ENCODE measurements around the gene MGAT5B. TPM values are rescaled to one million over a fixed set of nuclear protein-coding genes. Genes with fewer than 3 reads are reported as not detected.
A peak's percentile ranks its signal among the peaks of the same experiment; 100 is the strongest.

Gene MGAT5B
- total RNA-seq, 2 experiments from 2014 or later, result 0.43 to 0.47 TPM

- no peak overlapping the region for H3K27ac Mint-ChIP-seq
- H3K4me1 Mint-ChIP-seq, result no peaks in the 10 kb centered on the region
- peaks cover 7% of the 10 kb centered on the region for H3K27me3 Mint-ChIP-seq
- POLR2A ChIA-PET, result no interaction called here
- ATAC-seq (ENCODE audit: low read depth) (no peak), DNase-seq (no peak)
- no peak overlapping the region for H3K4me3 Mint-ChIP-seq
- H3K36me3 Mint-ChIP-seq, result no peaks in the 10 kb centered on the region
- H3K9me3 Mint-ChIP-seq, result no peaks in the 10 kb centered on the region
These were observed 55.3 kb downstream of the MGAT5B start for GRCh38 chr17:76923491-76923890.

GRCh38 chr17:76924345-76925342 lies 56.4 kb downstream of the MGAT5B start:
- no peaks in the 10 kb centered on the region for H3K9me3 Mint-ChIP-seq
- peaks cover 4% of the 10 kb centered on the region for H3K27me3 Mint-ChIP-seq
- peak; percentile 34 for ATAC-seq (ENCODE audit: low read depth)
- POLR2A ChIA-PET, result no interaction called here
- no peak for DNase-seq
- H3K36me3 Mint-ChIP-seq, result no peaks in the 10 kb centered on the region
- no peaks in the 10 kb centered on the region for H3K4me1 Mint-ChIP-seq
- H3K27ac Mint-ChIP-seq, result no peak overlapping the region
- H3K4me3 Mint-ChIP-seq, result no peak overlapping the region

GRCh38 chr17:76925441-76925891 lies 57.3 kb downstream of the MGAT5B start:
- Mint-ChIP-seq H3K4me1 (no peaks in the 10 kb centered on the region), H3K27me3 (peaks cover 4% of the 10 kb centered on the region), H3K27ac (no peak overlapping the region), H3K4me3 (no peak overlapping the region), H3K36me3 (no peaks in the 10 kb centered on the region), H3K9me3 (no peaks in the 10 kb centered on the region)
- DNase-seq (no peak), ATAC-seq (ENCODE audit: low read depth) (no peak)
- POLR2A ChIA-PET, result no interaction called here

GRCh38 chr17:76926237-76926866 lies 58.1 kb downstream of the MGAT5B start:
- H3K27ac Mint-ChIP-seq, result no peak overlapping the region
- ATAC-seq (ENCODE audit: low read depth) (no peak), DNase-seq (no peak)
- no peaks in the 10 kb centered on the region for H3K9me3 Mint-ChIP-seq
- POLR2A ChIA-PET, result no interaction called here
- H3K4me3 Mint-ChIP-seq, result no peak overlapping the region
- no peaks in the 10 kb centered on the region for H3K4me1 Mint-ChIP-seq
- H3K27me3 Mint-ChIP-seq, result no peaks in the 10 kb centered on the region
- H3K36me3 Mint-ChIP-seq, result no peaks in the 10 kb centered on the region

- Mint-ChIP-seq H3K36me3 (no peaks in the 10 kb centered on the region), H3K4me1 (no peaks in the 10 kb centered on the region), H3K4me3 (no peak overlapping the region), H3K27me3 (no peaks in the 10 kb centered on the region), H3K27ac (no peak overlapping the region), H3K9me3 (no peaks in the 10 kb centered on the region)
- DNase-seq (no peak), ATAC-seq (ENCODE audit: low read depth) (no peak)
- POLR2A ChIA-PET, result no interaction called here
These were observed 59.4 kb downstream of the MGAT5B start for GRCh38 chr17:76927577-76927976.

- Mint-ChIP-seq H3K4me3 (no peak overlapping the region), H3K4me1 (no peaks in the 10 kb centered on the region), H3K27ac (no peak overlapping the region), H3K9me3 (no peaks in the 10 kb centered on the region), H3K27me3 (no peaks in the 10 kb centered on the region), H3K36me3 (no peaks in the 10 kb centered on the region)
- ATAC-seq (ENCODE audit: low read depth) (no peak), DNase-seq (no peak)
- POLR2A ChIA-PET, result no interaction called here
These were observed 59.8 kb downstream of the MGAT5B start for GRCh38 chr17:76927982-76928381.

- no peak overlapping the region for H3K4me3 Mint-ChIP-seq
- no peaks in the 10 kb centered on the region for H3K36me3 Mint-ChIP-seq
- DNase-seq (no peak), ATAC-seq (ENCODE audit: low read depth) (no peak)
- H3K9me3 Mint-ChIP-seq, result no peaks in the 10 kb centered on the region
- POLR2A ChIA-PET, result no interaction called here
- no peaks in the 10 kb centered on the region for H3K27me3 Mint-ChIP-seq
- H3K4me1 Mint-ChIP-seq, result no peaks in the 10 kb centered on the region
- H3K27ac Mint-ChIP-seq, result no peak overlapping the region
These were observed 60.9 kb downstream of the MGAT5B start for GRCh38 chr17:76929148-76929547.

GRCh38 chr17:76929601-76930000 lies 61.4 kb downstream of the MGAT5B start:
- no peak for DNase-seq
- Mint-ChIP-seq H3K27me3 (peaks cover 2% of the 10 kb centered on the region), H3K9me3 (no peaks in the 10 kb centered on the region), H3K4me1 (no peaks in the 10 kb centered on the region), H3K27ac (no peak overlapping the region), H3K36me3 (no peaks in the 10 kb centered on the region), H3K4me3 (no peak overlapping the region)
- POLR2A ChIA-PET, result no interaction called here
- ATAC-seq (ENCODE audit: low read depth), result no peak

GRCh38 chr17:76930107-76930506 lies 61.9 kb downstream of the MGAT5B start:
- Mint-ChIP-seq H3K4me1 (no peaks in the 10 kb centered on the region), H3K4me3 (no peak overlapping the region), H3K27ac (no peak overlapping the region), H3K27me3 (peaks cover 2% of the 10 kb centered on the region), H3K9me3 (no peaks in the 10 kb centered on the region), H3K36me3 (no peaks in the 10 kb centered on the region)
- POLR2A ChIA-PET, result no interaction called here
- DNase-seq (no peak), ATAC-seq (ENCODE audit: low read depth) (no peak)

- Mint-ChIP-seq H3K36me3 (no peaks in the 10 kb centered on the region), H3K4me3 (no peak overlapping the region), H3K27me3 (peaks cover 8% of the 10 kb centered on the region), H3K9me3 (no peaks in the 10 kb centered on the region), H3K4me1 (no peaks in the 10 kb centered on the region), H3K27ac (no peak overlapping the region)
- DNase-seq, result no peak
- POLR2A ChIA-PET, result no interaction called here
- ATAC-seq (ENCODE audit: low read depth), result no peak
These were observed 64.5 kb downstream of the MGAT5B start for GRCh38 chr17:76932402-76933333.

GRCh38 chr17:76934561-76935320 lies 66.5 kb downstream of the MGAT5B start:
- H3K27ac Mint-ChIP-seq, result no peak overlapping the region
- H3K4me3 Mint-ChIP-seq, result no peak overlapping the region
- H3K4me1 Mint-ChIP-seq, result no peaks in the 10 kb centered on the region
- DNase-seq (no peak), ATAC-seq (ENCODE audit: low read depth) (no peak)
- peaks cover 8% of the 10 kb centered on the region for H3K27me3 Mint-ChIP-seq
- H3K9me3 Mint-ChIP-seq, result no peaks in the 10 kb centered on the region
- POLR2A ChIA-PET, result no interaction called here
- H3K36me3 Mint-ChIP-seq, result no peaks in the 10 kb centered on the region

GRCh38 chr17:76935331-76935730 lies 67.1 kb downstream of the MGAT5B start:
- Mint-ChIP-seq H3K36me3 (no peaks in the 10 kb centered on the region), H3K4me1 (no peaks in the 10 kb centered on the region), H3K9me3 (no peaks in the 10 kb centered on the region), H3K4me3 (no peak overlapping the region), H3K27me3 (peaks cover 8% of the 10 kb centered on the region), H3K27ac (no peak overlapping the region)
- DNase-seq, result no peak
- no peak for ATAC-seq (ENCODE audit: low read depth)
- POLR2A ChIA-PET, result no interaction called here

GRCh38 chr17:76937238-76937637 lies 69.0 kb downstream of the MGAT5B start:
- H3K4me3 Mint-ChIP-seq, result no peak overlapping the region
- ATAC-seq (ENCODE audit: low read depth) (no peak), DNase-seq (no peak)
- H3K36me3 Mint-ChIP-seq, result no peaks in the 10 kb centered on the region
- H3K27me3 Mint-ChIP-seq, result peaks cover 8% of the 10 kb centered on the region
- H3K27ac Mint-ChIP-seq, result no peak overlapping the region
- H3K9me3 Mint-ChIP-seq, result no peaks in the 10 kb centered on the region
- no peaks in the 10 kb centered on the region for H3K4me1 Mint-ChIP-seq
- POLR2A ChIA-PET, result no interaction called here
